HG02885 (cell line): ENCODE data around the gene SLC10A7.

Source experiments
- ATAC-seq: cut with Tn5 transposase; IDR thresholded peaks from one replicate; pipeline ENCODE4 v1.9.1; 2021; ENCODE audit warnings: mild to moderate bottlenecking; ENCODE audit not compliant: unreplicated experiment, poor library complexity

Gene SLC10A7, protein sequence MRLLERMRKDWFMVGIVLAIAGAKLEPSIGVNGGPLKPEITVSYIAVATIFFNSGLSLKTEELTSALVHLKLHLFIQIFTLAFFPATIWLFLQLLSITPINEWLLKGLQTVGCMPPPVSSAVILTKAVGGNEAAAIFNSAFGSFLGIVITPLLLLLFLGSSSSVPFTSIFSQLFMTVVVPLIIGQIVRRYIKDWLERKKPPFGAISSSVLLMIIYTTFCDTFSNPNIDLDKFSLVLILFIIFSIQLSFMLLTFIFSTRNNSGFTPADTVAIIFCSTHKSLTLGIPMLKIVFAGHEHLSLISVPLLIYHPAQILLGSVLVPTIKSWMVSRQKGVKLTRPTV

GRCh38 chr4:146521541-146522097, at the start of gene SLC10A7:
TSS of gene SLC10A7 (minus strand) at chr4:146521940. CDS start at chr4:146521717, 223 bp downstream.
- ATAC-seq, result peak; percentile 82

DNA sequence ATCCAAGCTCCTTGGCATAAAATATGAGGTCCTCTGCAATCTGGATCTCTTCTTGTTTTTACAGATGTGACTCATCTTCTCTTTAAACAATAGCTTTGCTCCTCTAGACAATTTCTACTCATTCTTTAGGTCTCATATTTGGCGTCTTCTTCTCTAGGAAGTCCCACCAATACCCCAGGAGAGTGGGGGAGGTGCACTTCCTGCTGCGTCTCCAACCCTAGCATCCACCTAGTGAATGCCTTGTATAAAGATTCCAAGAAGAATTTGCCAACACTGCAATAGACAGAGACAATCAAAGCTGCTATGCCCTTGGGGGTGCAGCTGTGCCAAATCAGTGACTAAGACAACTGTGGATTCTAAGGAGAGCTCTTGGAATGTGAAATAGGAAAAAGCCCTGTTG, 45.7 kb upstream of the SLC10A7 start:
- no peak for ATAC-seq

GRCh38 chr4:146564492-146564891, 42.8 kb upstream of the SLC10A7 start:
- ATAC-seq, result no peak

GRCh38 chr4:146550161-146550560, 28.4 kb upstream of the SLC10A7 start:
- no peak for ATAC-seq

DNA sequence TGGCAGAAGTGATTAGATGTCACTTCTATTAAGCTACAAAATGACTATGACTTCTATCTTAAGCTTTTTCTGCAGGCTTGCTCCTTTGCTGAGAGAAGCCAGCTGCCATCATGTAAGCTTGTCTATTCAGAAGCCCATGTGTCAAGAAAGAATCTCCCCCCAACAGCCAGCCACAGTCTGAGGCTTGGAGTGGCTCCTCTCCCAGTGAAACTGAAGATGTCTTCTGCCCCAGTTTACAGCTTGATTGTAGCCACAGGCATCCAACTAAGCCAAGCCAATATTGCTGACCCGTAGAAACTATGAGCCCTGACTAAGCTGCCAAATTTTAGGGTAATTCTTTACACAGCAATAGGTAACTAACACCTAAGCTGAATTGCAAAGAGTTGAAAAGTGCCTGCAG, 26.7 kb upstream of the SLC10A7 start:
- no peak for ATAC-seq

DNA sequence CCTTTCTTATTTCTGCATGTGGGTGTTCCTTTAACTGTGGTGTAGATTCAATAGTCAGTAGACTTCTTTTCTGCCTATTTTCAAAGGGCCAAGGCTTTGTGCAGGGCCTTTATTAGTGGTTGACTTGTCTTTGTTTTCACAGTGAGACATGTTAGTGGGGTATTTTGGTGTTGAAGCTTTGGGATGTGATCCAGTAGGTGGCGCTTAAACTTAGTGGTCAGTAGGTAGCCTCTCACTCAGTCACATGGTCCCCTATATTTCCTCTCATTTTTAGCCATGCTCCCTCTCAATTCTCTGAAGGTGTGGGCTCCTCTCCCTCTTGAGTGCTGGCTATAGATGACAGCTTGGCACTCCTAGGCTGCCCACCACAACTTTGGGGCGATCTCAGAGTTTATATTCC, 23.4 kb upstream of the SLC10A7 start:
- peak; percentile 65 for ATAC-seq

DNA sequence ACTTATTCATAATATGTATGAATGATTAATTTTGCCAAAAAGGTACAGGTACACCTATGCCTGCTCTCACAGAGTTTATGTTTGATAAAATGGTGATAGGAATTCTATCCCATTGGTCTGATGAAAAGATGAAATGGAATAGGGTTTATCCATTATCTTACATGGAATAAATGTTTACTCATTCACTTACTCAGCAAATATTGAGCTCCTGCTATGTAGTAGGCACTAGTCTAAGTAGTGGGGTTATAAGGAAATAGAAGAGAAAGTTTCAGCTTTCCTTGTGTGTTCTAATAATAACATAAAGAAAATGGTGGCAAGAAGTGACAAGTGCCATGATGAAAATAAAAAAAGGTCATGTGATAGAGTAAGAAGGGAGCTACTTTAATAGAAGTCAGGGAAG, 12.4 kb upstream of the SLC10A7 start:
- ATAC-seq, result no peak

DNA sequence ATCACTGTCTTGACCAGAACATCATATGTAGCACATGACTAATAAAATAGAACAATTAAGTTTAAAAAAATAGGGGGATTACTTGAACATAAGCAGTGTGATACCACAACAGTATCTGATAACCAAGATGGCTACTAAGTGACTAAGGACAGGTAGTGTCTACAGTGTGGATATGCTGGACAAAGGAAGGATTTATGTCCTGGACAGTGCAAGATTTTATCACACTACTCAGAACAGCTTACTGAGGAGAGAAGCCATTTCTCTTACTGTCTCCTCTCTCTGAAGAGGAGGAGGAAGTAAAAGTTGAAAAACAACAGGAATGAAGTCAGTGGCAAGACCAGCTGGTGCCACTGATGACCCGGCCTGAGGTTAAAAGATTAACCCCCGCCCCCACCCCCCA, 4.0 kb upstream of the SLC10A7 start:
- ATAC-seq, result no peak

DNA sequence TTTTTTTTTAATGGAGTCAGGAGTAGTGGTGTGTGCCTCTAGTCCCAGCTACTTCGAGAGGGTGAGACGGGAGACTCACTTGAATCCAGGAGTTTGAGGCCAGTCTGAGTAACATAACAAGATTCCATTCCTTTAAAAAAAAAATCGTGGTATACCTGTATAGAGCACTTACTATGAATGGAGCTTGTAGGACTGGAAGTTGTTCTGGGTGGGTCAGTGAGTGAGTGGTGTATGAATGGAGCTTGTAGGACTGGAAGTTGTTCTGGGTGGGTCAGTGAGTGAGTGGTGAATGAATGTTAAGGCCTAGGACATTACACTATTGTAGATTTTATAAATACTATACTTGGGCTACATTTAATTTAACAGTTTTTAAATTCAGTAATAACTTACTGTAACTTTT, 2.9 kb upstream of the SLC10A7 start:
- ATAC-seq, result no peak

DNA sequence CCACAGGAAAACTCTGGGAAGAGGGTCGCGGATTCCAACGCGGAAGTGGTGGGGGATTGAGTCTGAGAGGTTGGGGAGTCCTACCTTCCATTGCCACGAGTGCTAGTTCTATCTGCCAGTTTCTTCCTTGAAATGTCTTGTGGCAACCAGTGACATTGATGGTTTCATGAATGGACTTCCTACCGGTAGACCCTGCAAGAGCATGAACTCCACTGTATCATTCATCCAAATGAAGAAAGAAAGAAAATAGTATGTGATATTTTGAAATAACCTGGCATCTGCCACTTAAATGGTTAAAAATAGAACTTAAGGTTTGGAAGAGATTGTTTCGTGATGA, 1.1 kb upstream of the SLC10A7 start:
- ATAC-seq, result peak; percentile 26

GRCh38 chr4:146522098-146522868, 543 bp upstream of the SLC10A7 start:
- ATAC-seq, result peak; percentile 78

GRCh38 chr4:146520896-146521540, 722 bp downstream of the SLC10A7 start:
- ATAC-seq, result peak; percentile 46

DNA sequence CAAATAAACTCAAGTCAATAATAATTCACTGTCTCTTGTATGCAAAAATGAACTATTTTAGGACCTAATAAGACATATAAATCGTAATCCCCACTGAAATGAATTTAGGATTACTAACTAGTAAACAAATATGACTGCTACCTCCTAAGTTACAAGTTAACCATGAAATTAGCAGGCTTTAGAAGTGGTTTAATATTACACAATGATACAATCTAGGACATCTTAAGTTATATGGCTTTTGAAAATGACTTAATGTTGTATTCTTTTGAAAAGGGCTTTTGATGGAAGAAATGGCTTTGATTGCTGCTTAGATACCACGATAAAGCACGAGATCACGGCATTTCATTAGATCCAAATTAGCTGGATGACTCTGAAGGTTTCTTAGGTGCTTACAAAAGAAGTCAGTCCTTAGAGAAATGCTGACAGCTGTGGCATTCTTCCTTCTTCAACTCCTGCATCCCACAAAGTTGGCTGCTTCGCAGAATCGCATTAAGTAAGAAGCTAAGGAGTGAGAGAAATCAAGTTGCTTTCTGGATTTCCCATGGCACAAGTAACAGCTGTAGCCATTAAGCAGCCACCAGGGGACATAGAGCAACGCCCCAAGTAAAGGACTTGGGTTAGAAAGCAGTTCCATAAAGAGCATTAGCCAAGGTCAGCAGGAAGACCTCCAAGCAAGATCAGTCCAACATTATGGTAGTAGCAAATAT, 6.9 kb downstream of the SLC10A7 start:
- no peak for ATAC-seq

GRCh38 chr4:146513548-146513947, 8.2 kb downstream of the SLC10A7 start:
- ATAC-seq, result no peak

- no peak for ATAC-seq
These were observed 10.4 kb downstream of the SLC10A7 start for GRCh38 chr4:146511381-146511780.

GRCh38 chr4:146510942-146511341, 10.8 kb downstream of the SLC10A7 start:
- no peak for ATAC-seq

DNA sequence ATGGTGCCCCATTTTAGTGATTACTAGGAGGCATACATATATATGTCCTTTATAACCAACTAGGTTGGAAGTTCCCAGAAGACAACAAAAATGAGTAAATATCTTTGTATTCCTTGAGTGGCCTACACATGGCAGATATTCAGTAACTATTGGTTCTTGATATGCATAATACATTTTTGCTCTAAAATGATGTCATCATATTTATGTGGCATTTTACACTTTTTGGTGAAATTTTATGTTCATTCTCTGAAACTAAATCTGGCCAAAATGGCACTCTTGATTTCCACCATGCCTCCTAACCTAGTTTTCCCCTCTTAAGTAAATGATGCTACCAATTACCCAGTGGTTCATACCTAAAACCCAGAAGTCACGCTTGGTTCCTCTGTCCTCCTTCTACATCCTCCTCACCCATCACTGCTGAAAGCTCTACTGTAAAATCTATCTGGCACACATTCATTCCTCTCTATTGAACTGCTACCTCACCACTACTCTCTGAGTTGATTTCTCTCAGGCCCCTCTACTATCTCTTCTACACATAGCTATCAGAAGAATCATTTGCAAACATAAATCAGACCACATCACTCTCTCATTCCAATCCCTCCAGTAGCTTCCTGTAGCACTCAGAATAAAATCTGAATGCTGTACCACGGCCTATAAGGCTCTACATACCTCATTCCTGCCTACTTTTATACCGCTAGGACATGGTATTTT, 13.4 kb downstream of the SLC10A7 start:
- no peak for ATAC-seq

- ATAC-seq, result no peak
These were observed 14.1 kb downstream of the SLC10A7 start for GRCh38 chr4:146507632-146508031.

- ATAC-seq, result no peak
These were observed 15.5 kb downstream of the SLC10A7 start for GRCh38 chr4:146506272-146506671.

GRCh38 chr4:146500216-146500615, 21.5 kb downstream of the SLC10A7 start:
- ATAC-seq, result no peak
